Left renal cortex interstitium (tissue), 4 donors: ENCODE data around the gene FZD7. TPM values are rescaled to one million over a fixed set of nuclear protein-coding genes. Genes with fewer than 3 reads are reported as not detected.

Source experiments
- DNase-seq, 4 donors: peaks; one replicate each; pipeline ENCODE4 v3.0.0-alpha.2; 2013; ENCODE audit warnings: low read depth in 4 of 4, low spot score in 2 of 4, missing footprints in 1 of 4
- polyA plus RNA-seq, 4 donors: library from polyadenylated mRNA; unstranded; fragments of 120-200 nt; gene quantifications; one replicate each; pipeline ENCODE4 v1.2.1, GENCODE V29; 2013; ENCODE audit not compliant: insufficient read length in 4 of 4

Gene FZD7
- polyA plus RNA-seq, 4 donors, result 63.2 to 98.9 (median 68.3) TPM

DNA sequence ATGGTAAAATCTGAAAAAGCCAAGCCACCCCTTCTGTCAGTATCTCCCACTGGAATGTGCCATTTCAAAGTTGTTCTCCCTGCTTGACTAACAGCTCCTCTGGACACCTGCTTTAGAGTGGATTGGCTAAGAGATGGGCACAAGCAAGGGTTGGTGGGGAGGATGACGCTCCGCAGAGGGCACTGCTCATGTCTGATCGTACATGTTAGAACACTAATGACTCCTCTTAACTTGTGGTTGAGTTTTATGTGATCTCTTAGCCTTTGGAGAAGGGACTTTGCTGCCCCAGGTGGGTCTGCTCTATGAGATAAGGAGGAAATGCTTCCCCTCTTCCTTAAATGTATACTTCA is 31.2 kb downstream of the FZD7 start:
- no peak for DNase-seq

DNA sequence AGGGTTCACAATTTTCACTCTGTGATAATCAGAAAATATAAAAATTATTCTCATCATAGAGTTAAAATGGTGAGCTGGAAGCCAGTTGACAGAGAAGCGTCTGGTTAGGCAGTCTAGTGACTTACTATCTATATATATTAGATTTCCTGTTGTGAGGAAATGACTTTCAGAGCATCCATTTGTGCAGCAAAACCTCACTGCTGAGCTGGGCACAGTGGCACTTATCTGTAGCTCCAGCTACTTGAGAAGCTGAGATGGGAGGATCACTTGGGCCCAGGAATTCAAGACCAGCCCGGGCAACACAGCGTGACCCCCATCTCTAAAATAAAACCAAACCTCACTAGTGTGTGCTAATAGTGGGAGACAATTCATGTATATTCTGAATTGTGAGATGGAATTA is 32.2 kb downstream of the FZD7 start:
- no peak for DNase-seq

DNA sequence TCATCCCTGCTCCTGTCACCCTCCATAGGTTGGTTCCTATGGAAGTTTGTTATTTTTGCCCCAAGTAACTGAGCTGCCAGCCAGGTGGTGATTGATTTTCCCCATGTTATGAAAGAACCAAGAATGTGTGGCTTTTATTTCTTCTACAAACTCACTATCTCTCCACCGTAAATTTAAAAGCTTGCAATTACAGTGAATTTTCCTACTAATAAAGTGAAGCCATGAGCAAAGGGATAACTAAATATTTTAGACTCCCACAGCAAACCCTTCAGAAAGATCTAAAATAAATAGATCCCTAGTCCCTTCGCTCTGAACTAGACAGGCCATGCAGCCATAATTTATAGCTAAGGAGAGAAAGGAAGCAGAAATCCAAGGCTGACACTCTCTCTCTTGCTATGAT is 33.2 kb downstream of the FZD7 start:
- no peak for DNase-seq

DNA sequence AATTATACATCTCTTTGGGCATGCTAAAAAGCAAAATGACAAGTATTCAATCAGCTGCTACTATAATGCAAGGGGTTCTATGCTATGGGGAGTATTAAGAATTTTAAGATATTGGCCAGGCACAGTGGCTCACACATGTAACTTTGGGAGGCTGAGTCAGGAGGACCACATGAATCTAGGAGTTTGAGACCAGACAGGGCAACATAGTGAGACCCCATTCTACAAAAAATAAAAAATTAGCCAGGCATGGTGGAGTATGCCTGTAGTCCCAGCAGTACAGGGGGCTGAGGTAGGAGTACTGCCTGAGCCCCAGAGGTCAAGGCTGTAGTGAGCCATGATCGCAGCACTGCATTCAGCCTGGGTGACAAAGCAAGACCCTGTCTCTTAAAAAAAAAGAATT is 33.9 kb downstream of the FZD7 start:
- DNase-seq, result no peak

DNA sequence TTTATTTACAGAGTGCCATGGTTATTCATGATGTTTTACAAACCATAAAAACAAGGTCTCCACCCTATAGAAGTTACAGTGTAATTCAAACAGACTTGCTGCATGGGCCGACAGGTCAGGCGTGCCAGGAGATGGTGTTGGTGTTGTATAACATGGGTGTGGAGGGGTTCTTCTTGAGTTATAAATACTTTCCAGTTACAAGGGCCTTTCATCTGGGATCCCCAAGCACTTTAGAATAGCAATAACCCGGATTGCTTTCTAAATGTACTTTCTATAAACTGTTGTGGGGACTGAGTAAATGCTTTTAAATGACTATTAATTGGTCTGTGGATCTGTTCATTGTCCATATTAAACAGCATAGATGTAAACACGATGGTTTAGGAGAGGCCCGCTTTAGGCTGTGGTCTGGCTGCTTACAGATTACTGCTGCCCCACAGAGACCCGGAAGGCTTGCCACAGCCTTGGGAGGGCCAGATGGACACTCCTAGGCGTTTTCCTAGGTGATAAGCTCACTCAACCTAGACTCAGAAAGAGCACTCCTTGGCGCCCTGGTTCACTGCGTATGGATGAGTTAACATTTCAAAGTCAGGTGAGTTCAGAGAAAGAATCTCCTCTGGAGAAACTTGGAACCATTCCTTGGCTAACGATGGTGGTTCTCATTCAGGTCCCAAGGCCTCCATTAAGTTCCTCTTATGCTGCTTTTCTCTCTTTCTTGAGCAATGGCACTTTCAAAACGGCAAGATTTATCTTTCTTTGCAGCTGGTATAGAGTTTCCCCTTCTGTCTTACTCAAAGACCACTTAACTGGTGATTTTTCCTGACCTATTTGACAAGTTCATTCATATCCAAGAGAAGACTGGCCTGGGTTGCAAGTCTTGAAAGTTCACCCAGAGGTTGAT is 35.8 kb downstream of the FZD7 start:
- no peak for DNase-seq

DNA sequence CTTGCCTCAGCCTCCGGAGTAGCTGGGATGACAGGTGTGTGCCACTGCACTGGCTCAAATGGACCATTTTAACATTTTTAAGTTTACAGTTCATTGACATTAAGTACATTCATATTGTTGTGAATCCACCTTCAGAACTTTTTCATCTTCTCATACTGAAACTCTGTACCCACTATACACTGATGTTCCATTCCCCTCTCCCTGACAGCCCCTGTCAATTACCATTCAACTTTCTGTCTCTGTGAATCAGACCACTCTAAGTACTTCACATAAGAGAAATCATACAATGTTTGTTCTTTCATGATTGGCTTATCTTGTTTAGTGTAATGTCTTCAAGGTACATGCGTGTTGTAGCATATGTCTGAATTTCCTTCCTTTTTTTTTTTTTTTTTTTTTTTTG is 37.5 kb downstream of the FZD7 start:
- DNase-seq, result no peak

DNA sequence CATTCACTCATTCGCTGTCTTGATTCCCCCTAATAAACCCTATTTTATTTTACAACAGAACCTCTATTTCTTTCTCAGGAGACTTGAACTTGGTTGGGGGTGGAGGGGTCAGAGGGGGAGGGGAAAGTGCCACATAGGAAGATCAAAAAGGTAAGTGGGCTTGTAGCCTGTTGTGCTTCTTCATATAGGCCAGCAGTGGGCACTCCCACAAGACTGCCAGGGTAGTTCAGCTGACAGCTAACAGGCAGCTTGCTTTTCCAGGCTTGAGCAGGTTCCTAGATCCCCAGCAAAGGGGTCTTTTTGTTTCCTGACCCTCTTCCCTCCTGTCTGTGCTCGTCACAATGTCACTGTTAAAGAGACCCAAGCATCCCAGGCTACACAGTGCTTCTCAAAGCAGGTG is 38.6 kb downstream of the FZD7 start:
- no peak for DNase-seq

DNA sequence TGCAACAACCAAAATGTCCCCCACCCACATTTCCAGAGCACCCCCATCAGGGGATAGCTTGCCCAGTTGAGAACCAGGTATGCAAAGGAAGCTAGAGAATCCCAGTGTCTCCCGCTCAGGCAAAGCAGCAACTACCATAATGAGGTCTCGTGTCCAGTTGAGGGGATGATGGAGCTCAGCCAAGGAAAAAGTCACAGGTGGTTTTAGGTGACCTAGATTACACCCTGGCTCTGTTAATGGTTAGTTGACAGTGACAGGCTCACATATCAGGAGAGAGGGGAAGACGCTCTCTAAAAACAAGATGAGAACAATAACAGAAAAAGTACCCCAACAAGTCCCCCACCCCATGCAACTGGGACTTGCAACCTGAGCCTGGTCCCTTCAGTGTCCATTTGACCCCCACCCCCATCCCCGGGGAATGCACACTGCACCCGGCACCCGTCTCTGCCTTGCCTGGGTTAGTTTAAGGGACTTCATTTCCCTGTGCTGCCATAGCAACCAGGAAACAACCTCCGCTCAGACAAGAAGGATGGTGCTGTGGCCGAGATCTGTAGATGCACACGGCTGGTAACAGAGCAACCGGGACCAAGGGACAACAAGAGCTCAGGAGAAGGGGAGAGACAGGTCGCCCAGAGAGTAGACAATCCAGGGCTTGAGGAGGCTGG is 39.2 kb downstream of the FZD7 start, which contains the start of gene KIAA2012:
TSS of gene KIAA2012 (plus strand) at position 519 of the 665 bp plus-strand sequence. CDS start 373 bp downstream, outside the sequence.
- DNase-seq, result no peak

DNA sequence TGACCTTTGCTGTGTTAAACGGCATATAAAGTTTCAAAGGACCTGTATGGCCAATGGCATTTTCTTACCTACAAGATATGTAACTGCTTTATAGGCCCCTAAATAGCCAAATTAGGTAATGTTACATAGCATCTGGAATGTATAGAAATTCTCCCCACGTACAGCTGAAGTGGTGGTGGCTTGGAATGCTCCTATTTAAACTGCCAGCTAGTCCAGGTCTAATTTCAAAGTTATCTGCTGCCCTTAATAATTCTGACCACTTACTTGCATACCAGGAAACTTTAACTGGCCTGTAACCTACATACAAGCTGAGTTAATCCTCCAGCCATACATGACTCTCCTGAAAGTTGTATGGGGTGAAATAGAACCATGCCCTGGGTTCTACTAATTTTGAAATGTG is 40.7 kb downstream of the FZD7 start:
- DNase-seq, result no peak

DNA sequence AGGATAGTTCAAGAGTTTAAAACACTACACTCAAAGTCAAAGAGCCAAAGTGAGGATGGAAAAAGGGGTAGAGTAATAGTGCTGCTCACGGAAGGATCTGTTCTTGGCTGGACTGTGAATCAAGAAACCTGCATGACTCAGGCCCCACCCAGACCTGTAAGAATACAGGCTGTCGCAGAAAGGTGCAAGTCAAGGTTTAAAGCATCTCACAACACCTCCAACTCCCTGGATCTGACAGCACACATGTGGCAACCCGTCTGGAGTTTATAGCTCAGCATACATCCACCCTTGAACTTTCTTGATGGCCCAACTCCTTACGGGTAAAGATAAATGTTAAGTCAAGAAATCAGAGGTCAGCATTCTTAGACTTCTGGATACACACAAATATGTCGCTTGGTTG is 45.7 kb downstream of the FZD7 start:
- DNase-seq, result no peak

DNA sequence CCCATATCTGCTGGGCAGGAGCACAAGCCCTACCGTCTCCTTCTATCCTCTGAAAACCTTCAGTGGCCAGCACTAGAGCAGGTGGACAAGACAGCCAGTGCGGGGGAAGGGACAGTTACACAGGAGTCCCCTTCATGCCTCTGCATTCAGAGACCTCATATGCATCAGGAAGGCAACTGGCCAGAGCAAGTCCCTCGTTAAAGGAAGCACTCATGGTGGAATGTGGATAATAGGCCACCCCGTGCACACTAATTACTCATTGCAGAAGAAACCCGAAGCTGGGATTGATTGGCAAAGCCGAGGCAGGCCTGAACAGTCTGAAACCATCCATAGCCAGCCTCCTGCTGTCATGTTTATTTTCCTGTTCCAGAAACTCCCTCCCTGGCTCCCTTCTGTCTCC is 50.6 kb downstream of the FZD7 start:
- DNase-seq, result no peak

Other genes starting within 250 kb of the FZD7 start
- gene CDK15, start 227.3 kb upstream of the FZD7 start, polyA plus RNA-seq, result 1 to 10 TPM in 3 of 4 donors, under 1 TPM in 1; 0.91 to 1.4 (median 1.1) TPM
- under 1 TPM; 0.08 to 0.25 (median 0.16) TPM for gene KIAA2012, start 39.4 kb downstream of the FZD7 start, polyA plus RNA-seq
- gene SUMO1, start 204.7 kb downstream of the FZD7 start, polyA plus RNA-seq, result 100 to 1,000 TPM; 159 to 231 (median 198) TPM
- 100 to 1,000 TPM in 3 of 4 donors, 10 to 100 TPM in 1; 93.9 to 121 (median 112) TPM for gene NOP58, start 231.9 kb downstream of the FZD7 start, polyA plus RNA-seq